PFSK-1 (cell line): ENCODE data around the gene PNLIPRP2.

ENCODE experiments used
- SIN3A ChIP-seq: IDR thresholded peaks from 2 replicates; pipeline ENCODE4 v1.6.1; 2012; ENCODE audit warnings: mild to moderate bottlenecking, low read length, moderate library complexity, borderline replicate concordance; ENCODE audit not compliant: insufficient read depth
- TAF1 ChIP-seq: IDR thresholded peaks from 2 replicates; pipeline ENCODE4 v1.6.1; 2012; ENCODE audit warnings: low read length, control low read depth, borderline replicate concordance; ENCODE audit not compliant: insufficient read depth

DNA sequence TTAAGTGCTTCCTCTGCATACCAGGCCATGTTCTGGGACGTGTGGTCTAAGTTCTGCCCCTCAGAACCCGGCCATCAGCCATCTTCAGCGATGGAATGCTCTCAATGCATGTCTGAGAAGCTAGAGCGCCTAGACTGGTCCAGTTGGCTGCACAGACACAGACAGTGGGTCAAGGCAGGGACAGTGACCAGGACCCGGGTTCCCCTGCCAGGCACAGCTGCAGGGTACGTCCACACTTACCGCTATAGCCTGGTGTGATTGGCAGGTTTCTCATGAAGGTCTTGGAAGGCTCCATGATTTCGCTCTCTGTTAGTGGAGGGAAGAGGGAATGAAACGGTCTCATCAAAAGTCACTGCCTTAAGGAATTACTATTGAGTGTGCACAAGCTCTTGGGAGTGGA, 47.3 kb downstream of the PNLIPRP2 start:
- TF ChIP-seq TAF1 = no peak
- TF ChIP-seq SIN3A = no peak
